Small intestine (tissue), 7 donors: ENCODE measurements around the gene TMEM238L. TPM values are rescaled to one million over a fixed set of nuclear protein-coding genes. Genes with fewer than 3 reads are reported as not detected.

ENCODE experiments used
- DNase-seq, 2 donors: peaks; one replicate each; pipeline versions ENCODE4 v3.0.0 to v3.0.0-alpha.2; 2013
- FAIRE-seq: peaks from 2 replicates; lab custom pipeline; 2012; peaks lifted over from hg19 to GRCh38; lab: Jason Lieb, UNC
- H3K27ac ChIP-seq, 3 donors: one replicate each; pipeline ENCODE4 v1.5.1; 2013; ENCODE audit warnings: low read length in 2 of 3, mild to moderate bottlenecking in 2 of 3, control low read depth in 1 of 3, inconsistent platforms in 1 of 3, low read depth in 1 of 3, moderate library complexity in 1 of 3
- H3K27me3 ChIP-seq, 3 donors: one replicate each; pipeline ENCODE4 v1.6.1; 2013; ENCODE audit warnings: low read length in 3 of 3, inconsistent platforms in 1 of 3; ENCODE audit not compliant: control insufficient read depth in 3 of 3, insufficient read depth in 3 of 3
- H3K36me3 ChIP-seq, 3 donors: one replicate each; pipeline ENCODE4 v1.6.1; 2013; ENCODE audit warnings: low read length in 3 of 3, inconsistent platforms in 1 of 3, low read depth in 1 of 3, mild to moderate bottlenecking in 1 of 3, moderate library complexity in 1 of 3; ENCODE audit not compliant: control insufficient read depth in 3 of 3, insufficient read depth in 2 of 3
- H3K4me1 ChIP-seq, 3 donors: one replicate each; pipeline ENCODE4 v1.6.1; 2013; ENCODE audit warnings: low read length in 2 of 3, inconsistent platforms in 1 of 3, low read depth in 1 of 3, mild to moderate bottlenecking in 1 of 3, moderate library complexity in 1 of 3; ENCODE audit not compliant: control insufficient read depth in 3 of 3, insufficient read depth in 2 of 3
- H3K4me3 ChIP-seq, 3 donors: one replicate each; pipeline ENCODE4 v1.5.1; 2013; ENCODE audit warnings: low read length in 3 of 3, control low read depth in 1 of 3, inconsistent platforms in 1 of 3, low read depth in 1 of 3, mild to moderate bottlenecking in 1 of 3, moderate library complexity in 1 of 3
- H3K9me3 ChIP-seq, 2 donors: one replicate each; pipeline ENCODE4 v1.6.1; 2013; ENCODE audit warnings: low read depth in 1 of 2, low read length in 1 of 2; ENCODE audit not compliant: control insufficient read depth in 2 of 2, insufficient read depth in 1 of 2
- WGBS, 3 donors: extraction: QIAGEN DNeasy Blood & Tissue Kit; methylation state at CpG; one replicate each; pipeline ENCODE4 v1.1.7; 2013; 5-methylcytosine and 5-hydroxymethylcytosine counted together
- polyA plus RNA-seq, 4 donors: library from polyadenylated mRNA; stranded (reverse) in 3 of 4; unstranded in 1 of 4; fragments of 200-250 nt in 3 of 4; fragments of 120-200 nt in 1 of 4; gene quantifications; one replicate each; pipeline versions ENCODE4 v1.2.1 to v1.2.3, GENCODE V29; 2013
- donor health status: healthy with polysubstance abuse.
- donor health status: control.
- donor health status: control.
- donor health status: Bipolar disorder and iron deficiency.
- donor health status: healthy.

Gene TMEM238L
- polyA plus RNA-seq, 4 donors, result 6.0 to 26.8 (median 20.6) TPM

- Histone ChIP-seq H3K36me3 (no peaks in the 10 kb centered on the region), H3K4me1 (peaks cover 0 to 6% (median 0%) of the 10 kb centered on the region in 3 donors), H3K27ac (peak within 1 kb of the TSS in 1 of 3 donors; percentile 29), H3K27me3 (no peaks in the 10 kb centered on the region), H3K9me3 (no peaks in the 10 kb centered on the region), H3K4me3 (peak within 1 kb of the TSS in 1 of 3 donors; percentile 4)
- 65 to 75% (median 69%) methylated on average over 8 of the region's 8 CpGs for WGBS, 3 donors
- FAIRE-seq (no peak), DNase-seq (no peak)
Measured at GRCh38 chr17:10837921-10838320, 34.0 kb upstream of the TMEM238L start, which contains the start of gene PIRT. Gene PIRT, minus strand, starts transcription at chr17:10838087. Its CDS starts 12,442 bp downstream, at chr17:10825645.

GRCh38 chr17:10836966-10837590 lies 33.2 kb upstream of the TMEM238L start:
- Histone ChIP-seq H3K27ac (peak overlapping the region in 1 of 3 donors; percentile 29), H3K4me3 (peak overlapping the region in 1 of 3 donors; percentile 4), H3K9me3 (no peaks in the 10 kb centered on the region), H3K27me3 (no peaks in the 10 kb centered on the region), H3K4me1 (peaks cover 0 to 3% (median 0%) of the 10 kb centered on the region in 3 donors), H3K36me3 (no peaks in the 10 kb centered on the region)
- 11 to 54% (median 31%) methylated on average over 15 of the region's 15 CpGs for WGBS, 3 donors
- FAIRE-seq (no peak), DNase-seq (peak in 1 of 2 donors; percentile 67)

DNA sequence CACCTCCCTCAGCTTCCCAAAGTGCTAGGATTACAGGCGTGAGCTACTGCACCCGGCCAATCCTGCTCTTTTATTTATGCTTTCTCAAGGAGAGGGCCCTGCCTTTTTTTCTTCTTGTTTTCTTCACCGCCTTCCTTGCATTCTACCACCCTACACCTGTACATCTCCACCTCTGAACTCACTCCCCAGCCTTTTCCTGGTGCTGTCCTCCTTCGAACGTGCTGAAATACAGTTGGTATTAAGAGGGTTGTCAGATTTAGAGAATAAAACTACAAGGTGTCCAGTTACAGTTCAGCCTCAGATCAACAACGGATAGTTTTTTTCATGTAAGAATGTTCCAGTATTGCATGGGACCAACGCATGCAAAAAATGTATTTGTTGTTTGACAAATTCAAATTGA lies 32.2 kb upstream of the TMEM238L start:
- no peak overlapping the region for H3K4me3 ChIP-seq
- no peak for FAIRE-seq

DNA sequence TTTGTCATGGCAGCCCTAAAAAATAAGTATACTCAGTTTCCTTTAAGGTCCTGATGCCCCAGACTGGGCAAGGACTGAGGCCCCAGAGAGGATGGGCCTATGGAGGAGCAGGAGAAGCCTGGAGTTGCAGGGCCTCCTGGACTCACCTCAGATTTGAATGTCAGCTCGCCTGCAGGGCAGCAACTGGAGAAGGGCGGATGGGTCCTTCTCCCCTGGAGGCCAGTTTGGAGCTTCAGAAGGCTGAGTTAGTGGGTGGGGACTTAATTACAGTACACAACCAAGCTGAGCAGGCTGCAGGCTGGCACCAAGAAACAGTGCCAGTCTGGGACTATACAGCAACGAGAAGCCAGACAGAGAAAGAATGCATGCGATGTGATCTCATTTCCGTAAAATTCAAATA lies 27.8 kb upstream of the TMEM238L start:
- 88 to 91% (median 90%) methylated on average over 5 of the region's 5 CpGs for WGBS, 3 donors
- H3K4me1 ChIP-seq, result peaks cover 0 to 3% (median 3%) of the 10 kb centered on the region in 3 donors
- H3K27ac ChIP-seq, result no peak overlapping the region
- no peak for DNase-seq
- no peaks in the 10 kb centered on the region for H3K36me3 ChIP-seq
- no peaks in the 10 kb centered on the region for H3K9me3 ChIP-seq
- H3K27me3 ChIP-seq, result no peaks in the 10 kb centered on the region
- no peak for FAIRE-seq
- no peak overlapping the region for H3K4me3 ChIP-seq

More for the DNA sequence above, 32.2 kb upstream of the TMEM238L start:
- Histone ChIP-seq H3K4me1 (peaks cover 0 to 3% (median 0%) of the 10 kb centered on the region in 3 donors), H3K9me3 (no peaks in the 10 kb centered on the region), H3K27ac (no peak overlapping the region), H3K36me3 (no peaks in the 10 kb centered on the region), H3K27me3 (no peaks in the 10 kb centered on the region)
- 81 to 84% (median 83%) methylated on average over 7 of the region's 7 CpGs for WGBS, 3 donors
- no peak for DNase-seq

- FAIRE-seq (no peak), DNase-seq (peak in 1 of 2 donors; percentile 64)
- no peak overlapping the region for H3K27ac ChIP-seq
- H3K4me3 ChIP-seq, result no peak overlapping the region
- peaks cover 0 to 6% (median 0%) of the 10 kb centered on the region in 3 donors for H3K36me3 ChIP-seq
- no peaks in the 10 kb centered on the region for H3K27me3 ChIP-seq
- peaks cover 0 to 3% (median 3%) of the 10 kb centered on the region in 3 donors for H3K4me1 ChIP-seq
- WGBS, 3 donors, result 22 to 50% (median 25%) methylated on average over 5 of the region's 5 CpGs
- H3K9me3 ChIP-seq, result no peaks in the 10 kb centered on the region
Measured at GRCh38 chr17:10827898-10828552, 24.1 kb upstream of the TMEM238L start.

GRCh38 chr17:10824874-10825273 lies 21.0 kb upstream of the TMEM238L start:
- H3K27me3 ChIP-seq, result no peaks in the 10 kb centered on the region
- no peaks in the 10 kb centered on the region for H3K9me3 ChIP-seq
- DNase-seq (no peak), FAIRE-seq (no peak)
- H3K36me3 ChIP-seq, result peaks cover 0 to 6% (median 0%) of the 10 kb centered on the region in 3 donors
- 65 to 74% (median 66%) methylated on average over 7 of the region's 7 CpGs for WGBS, 3 donors
- H3K27ac ChIP-seq, result no peak overlapping the region
- no peak overlapping the region for H3K4me3 ChIP-seq
- peaks cover 0 to 11% (median 0%) of the 10 kb centered on the region in 3 donors for H3K4me1 ChIP-seq

GRCh38 chr17:10821770-10822169 lies 17.9 kb upstream of the TMEM238L start:
- H3K4me1 ChIP-seq, result peaks cover 0 to 8% (median 0%) of the 10 kb centered on the region in 3 donors
- no peak overlapping the region for H3K4me3 ChIP-seq
- DNase-seq, result no peak
- H3K9me3 ChIP-seq, result no peaks in the 10 kb centered on the region
- no peak overlapping the region for H3K27ac ChIP-seq
- H3K36me3 ChIP-seq, result peaks cover 0 to 6% (median 0%) of the 10 kb centered on the region in 3 donors
- H3K27me3 ChIP-seq, result no peaks in the 10 kb centered on the region
- no peak for FAIRE-seq

DNA sequence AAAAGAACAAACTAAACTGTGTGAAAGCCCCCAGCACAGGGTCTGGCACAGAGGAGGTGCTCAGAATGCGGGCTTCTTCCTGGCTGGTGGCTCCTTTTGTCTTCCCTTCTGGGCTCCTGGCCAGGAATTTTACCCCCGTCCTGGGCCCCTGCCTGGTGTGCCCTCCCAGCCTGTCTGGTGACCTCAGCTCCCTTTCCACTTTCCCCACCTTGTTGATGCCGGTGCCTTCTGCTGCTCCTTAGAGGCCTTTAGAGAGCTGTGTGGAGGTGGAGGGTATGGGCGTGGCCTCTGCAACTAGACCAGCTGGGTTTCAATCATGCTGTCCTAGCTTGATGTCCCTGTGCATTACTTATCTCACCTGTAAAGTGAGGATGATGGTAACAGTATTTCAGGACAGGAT lies 17.2 kb upstream of the TMEM238L start:
- DNase-seq, result peak; percentile 23 to 80
- H3K27ac ChIP-seq, result no peak overlapping the region
- no peaks in the 10 kb centered on the region for H3K9me3 ChIP-seq
- no peak for FAIRE-seq
- H3K4me3 ChIP-seq, result no peak overlapping the region
- WGBS, 3 donors, result 22 to 57% (median 31%) methylated on average over 4 of the region's 4 CpGs
- H3K4me1 ChIP-seq, result peaks cover 0 to 8% (median 0%) of the 10 kb centered on the region in 3 donors
- H3K36me3 ChIP-seq, result peaks cover 0 to 6% (median 0%) of the 10 kb centered on the region in 3 donors
- no peaks in the 10 kb centered on the region for H3K27me3 ChIP-seq
